Kidney epithelial cell (primary cell): ENCODE data around the gene FLOT2. TPM values are rescaled to one million over a fixed set of nuclear protein-coding genes. Genes with fewer than 3 reads are reported as not detected.
"Not testable (repeated sequence)": the region's sequence is repeated elsewhere in the genome, so short reads cannot be mapped to it uniquely, and the experiment has no call there.

ENCODE experiments used
- DNase-seq: peaks from one replicate; pipeline ENCODE4 v3.0.0-alpha.2; 2010; ENCODE audit warnings: low read depth
- H3K27me3 ChIP-seq: 2 replicates; pipeline ENCODE4 v1.6.0; 2011; ENCODE audit warnings: low read length; ENCODE audit not compliant: control insufficient read depth, insufficient read depth
- H3K36me3 ChIP-seq: 2 replicates; pipeline ENCODE4 v1.5.1; 2011; ENCODE audit warnings: low read length; ENCODE audit not compliant: control insufficient read depth, insufficient read depth
- H3K4me3 ChIP-seq: 2 replicates; pipeline ENCODE4 v1.5.1; 2011; ENCODE audit warnings: low read depth, mild to moderate bottlenecking, control low read depth, low read length
- total RNA-seq: library from RNA; depleted of rRNA; stranded (reverse); fragments of >200 nt; gene quantifications from 2 replicates; pipeline ENCODE4 v1.2.3, GENCODE V29; 2015
- TF ChIP-seq, protein P1 (sequence below): IDR thresholded peaks from 2 replicates; pipeline ENCODE4 v1.5.1; 2011; ENCODE audit warnings: mild to moderate bottlenecking, moderate library complexity, low read length, control low read depth, inconsistent platforms; ENCODE audit not compliant: insufficient read depth, poor library complexity, severe bottlenecking

Gene FLOT2
- total RNA-seq, 1 donor from 2014 or later, result 55.5 TPM

DNA sequence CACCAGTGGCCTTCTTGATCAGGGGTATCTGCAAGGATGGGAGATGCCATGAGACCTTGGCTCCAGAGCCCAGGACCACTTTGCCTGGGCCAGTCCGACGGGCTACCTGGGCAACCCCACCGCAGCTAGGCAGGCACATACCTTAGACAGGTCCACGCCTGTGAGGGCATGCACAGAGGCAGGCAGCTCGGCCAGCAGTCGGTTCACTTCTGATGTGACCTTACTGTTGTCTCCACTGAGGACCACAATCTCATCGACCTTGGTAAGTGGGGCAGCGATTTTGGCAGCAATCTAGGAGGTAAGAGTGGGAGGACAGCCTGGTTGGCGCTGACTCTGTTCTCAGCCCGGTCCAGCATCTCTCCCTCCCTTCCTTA lies 17.0 kb downstream of the FLOT2 start:
- H3K4me3 ChIP-seq, result no peak overlapping the region
- peaks cover 1% of the 10 kb centered on the region for H3K36me3 ChIP-seq
- no peak for DNase-seq
- H3K27me3 ChIP-seq, result no peaks in the 10 kb centered on the region
- TF ChIP-seq, protein P1, sequence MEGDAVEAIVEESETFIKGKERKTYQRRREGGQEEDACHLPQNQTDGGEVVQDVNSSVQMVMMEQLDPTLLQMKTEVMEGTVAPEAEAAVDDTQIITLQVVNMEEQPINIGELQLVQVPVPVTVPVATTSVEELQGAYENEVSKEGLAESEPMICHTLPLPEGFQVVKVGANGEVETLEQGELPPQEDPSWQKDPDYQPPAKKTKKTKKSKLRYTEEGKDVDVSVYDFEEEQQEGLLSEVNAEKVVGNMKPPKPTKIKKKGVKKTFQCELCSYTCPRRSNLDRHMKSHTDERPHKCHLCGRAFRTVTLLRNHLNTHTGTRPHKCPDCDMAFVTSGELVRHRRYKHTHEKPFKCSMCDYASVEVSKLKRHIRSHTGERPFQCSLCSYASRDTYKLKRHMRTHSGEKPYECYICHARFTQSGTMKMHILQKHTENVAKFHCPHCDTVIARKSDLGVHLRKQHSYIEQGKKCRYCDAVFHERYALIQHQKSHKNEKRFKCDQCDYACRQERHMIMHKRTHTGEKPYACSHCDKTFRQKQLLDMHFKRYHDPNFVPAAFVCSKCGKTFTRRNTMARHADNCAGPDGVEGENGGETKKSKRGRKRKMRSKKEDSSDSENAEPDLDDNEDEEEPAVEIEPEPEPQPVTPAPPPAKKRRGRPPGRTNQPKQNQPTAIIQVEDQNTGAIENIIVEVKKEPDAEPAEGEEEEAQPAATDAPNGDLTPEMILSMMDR, result no peak

DNA sequence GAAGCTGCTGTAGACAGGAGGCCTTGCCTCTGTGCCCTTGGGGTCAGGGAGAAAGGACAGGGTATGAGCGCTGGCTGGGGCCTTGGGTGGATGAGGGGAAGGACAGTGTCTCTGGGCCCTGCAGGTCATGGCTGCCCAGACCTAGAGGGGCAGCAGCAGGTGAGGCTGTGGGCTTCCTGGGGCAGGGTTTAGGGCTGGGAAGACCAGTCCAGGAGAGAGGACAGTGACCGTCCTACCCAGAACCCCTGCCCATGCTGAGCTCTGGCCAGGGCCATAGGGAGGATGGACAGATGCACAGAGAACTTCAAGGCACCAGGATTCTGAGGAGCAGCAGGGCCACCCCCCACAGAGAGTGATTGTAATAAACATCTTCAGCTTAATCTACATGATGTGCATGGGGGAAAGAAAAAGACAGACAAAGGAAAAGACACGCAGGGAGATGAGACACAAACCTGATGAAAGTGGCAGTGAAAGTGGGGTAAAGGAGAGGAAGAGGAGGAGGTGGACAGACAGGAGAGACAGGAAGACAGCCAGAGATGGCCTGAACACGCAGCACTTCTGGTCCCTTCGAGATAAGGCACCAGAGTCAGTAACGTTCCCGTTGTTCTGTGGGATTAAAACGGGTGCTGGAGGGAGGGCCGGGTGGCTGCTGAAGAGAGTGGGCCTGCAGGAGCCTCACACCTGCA lies 17.5 kb downstream of the FLOT2 start:
- TF ChIP-seq, protein P1, result no peak
- Histone ChIP-seq H3K4me3 (no peak overlapping the region), H3K36me3 (peaks cover 1% of the 10 kb centered on the region), H3K27me3 (no peaks in the 10 kb centered on the region)
- no peak for DNase-seq

DNA sequence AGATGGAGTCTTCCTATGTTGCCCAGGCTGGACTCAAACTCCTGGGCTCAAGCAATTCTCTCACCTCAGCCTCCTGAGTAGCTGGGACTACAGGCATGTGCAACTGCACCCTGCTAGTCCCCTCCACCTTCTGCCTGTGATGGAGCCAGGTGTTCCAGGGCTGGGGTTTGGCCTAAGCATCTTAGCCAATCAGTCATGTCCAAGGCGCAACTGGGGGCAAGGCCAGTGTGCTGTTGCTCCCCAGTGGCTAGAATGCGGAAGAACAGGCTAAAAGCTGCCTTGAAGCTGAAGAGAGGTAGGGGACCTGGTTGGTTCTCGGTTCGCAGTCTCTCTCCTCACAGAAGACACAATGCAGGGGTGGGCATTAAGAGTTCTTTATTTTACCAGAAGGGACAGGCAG lies 18.6 kb downstream of the FLOT2 start:
- peaks cover 1% of the 10 kb centered on the region for H3K36me3 ChIP-seq
- no peaks in the 10 kb centered on the region for H3K27me3 ChIP-seq
- no peak overlapping the region for H3K4me3 ChIP-seq
- TF ChIP-seq, protein P1, result peak; percentile 49
- DNase-seq, result no peak

DNA sequence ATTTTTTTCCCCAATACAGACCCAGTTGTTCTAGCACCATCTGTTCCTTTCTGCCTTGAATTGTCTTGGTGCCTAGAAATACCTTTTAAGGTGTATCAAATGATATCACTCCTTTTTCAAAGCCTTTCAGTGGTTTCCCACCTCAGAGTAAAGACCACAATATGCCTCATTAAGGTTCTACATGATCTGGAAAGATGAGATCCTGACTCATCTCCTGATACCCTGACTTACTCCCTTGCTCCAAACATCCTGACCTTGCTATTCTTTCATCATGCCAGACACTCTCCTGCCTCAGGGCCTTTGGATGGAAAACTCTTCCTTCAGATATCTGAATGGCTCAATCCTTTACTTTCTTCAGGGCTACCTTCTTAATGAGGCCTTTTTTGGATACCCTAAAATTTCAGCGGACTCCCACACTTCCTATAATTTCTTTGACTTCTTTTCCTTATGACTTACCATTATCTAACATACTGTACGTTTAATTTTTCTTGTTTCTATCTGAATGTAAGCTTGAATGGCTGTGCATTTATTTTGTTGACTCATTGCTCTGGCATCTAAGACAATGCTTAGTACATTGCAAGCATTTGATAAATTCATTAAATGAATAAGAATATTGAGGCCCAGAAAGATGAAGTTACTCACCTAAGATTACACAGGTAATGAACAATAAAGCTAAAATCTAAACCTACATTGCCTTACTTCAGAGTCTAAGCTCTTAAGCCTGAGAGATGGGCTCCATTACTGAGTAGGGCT lies 19.2 kb downstream of the FLOT2 start:
- Histone ChIP-seq H3K4me3 (no peak overlapping the region), H3K36me3 (peaks cover 1% of the 10 kb centered on the region), H3K27me3 (no peaks in the 10 kb centered on the region)
- DNase-seq, result no peak
- TF ChIP-seq, protein P1, result no peak

DNA sequence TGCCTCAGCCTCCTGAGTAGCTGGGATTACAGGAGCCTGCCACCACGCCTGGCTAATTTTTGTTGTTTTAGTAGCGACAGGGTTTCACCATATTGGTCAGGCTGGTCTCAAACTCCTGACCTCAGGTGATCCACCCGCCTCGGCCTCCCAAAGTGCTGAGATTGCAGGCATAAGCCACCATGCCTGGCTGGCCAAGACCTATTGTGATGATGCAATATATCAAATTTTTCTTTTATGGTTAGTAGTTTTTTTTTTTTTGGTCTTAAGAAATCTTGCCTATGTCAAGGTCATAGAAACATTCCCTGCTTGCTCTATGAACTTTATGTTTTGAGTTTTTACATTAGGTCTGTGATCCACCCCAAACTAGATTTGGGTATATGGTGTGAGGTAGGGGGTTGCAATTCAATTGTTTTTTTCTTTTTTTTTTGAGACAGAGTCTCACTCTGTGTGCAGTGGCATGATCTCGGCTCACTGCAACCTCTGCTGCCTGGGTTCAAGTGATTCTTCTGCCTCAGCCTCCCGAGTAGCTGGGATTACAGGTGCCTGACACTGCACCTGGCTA lies 20.3 kb downstream of the FLOT2 start:
- not testable (repeated sequence) for H3K27me3 ChIP-seq, DNase-seq, H3K36me3 ChIP-seq, H3K4me3 ChIP-seq

DNA sequence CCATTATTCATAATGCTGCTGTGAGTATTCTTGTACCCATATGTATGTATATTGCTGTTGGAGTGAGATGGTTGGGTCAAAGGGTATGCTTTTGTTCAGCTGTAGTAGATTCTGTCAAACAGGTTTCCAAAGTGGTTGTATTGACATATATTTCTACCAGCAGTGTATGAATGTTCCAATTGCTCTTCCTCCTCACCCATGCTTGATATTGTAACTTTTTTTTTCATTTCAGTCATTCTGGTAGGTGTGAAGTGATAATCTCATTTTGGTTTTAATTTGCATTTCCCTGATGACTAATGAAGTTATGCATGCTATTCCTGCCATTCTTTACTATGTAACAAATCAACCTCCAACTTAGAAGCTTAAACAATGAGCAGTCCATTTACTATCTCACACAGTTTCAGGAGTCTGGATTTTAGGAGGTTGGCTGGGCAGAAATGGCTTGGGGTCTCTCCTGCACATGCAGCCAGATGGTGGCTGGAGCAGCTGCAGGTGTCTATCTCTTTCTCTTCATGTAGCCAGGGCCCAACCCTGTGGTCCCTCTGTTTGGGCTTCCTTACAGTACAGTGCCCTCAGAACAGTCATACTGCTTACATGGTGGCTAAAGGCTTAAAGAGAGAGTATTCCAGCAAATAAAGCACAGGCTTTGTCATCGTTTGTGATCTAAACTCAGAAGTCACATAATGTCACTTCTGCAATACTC lies 21.5 kb downstream of the FLOT2 start:
- Histone ChIP-seq H3K36me3 (peaks cover 1% of the 10 kb centered on the region), H3K4me3 (no peak overlapping the region), H3K27me3 (no peaks in the 10 kb centered on the region)
- TF ChIP-seq, protein P1, result no peak
- no peak for DNase-seq
